GM12878 (cell line): ENCODE measurements around the gene POLR3F. TPM values are rescaled to one million over a fixed set of nuclear protein-coding genes. Genes with fewer than 3 reads are reported as not detected.

Experiments used
- ATAC-seq: fragments of 200-7000 bp; cut with Tn5 transposase; 3 replicates; pipeline ENCODE4 v1.9.1; 2020; ENCODE audit warnings: mild to moderate bottlenecking, moderate library complexity
- BruUV-seq: library from RNA; stranded (reverse); fragments of 400-500 nt; replicated peaks from 2 replicates; lab custom pipeline; 2021; lab: Mats Ljungman, UMichigan
- CTCF ChIA-PET: fragments of 300-600 bp; sonication (Branson Sonifier 250); formaldehyde crosslinking; extraction: SDS; loops from one replicate; lab custom pipeline; 2021; ENCODE audit warnings: inconsistent platforms; lab: Yijun Ruan, JAX
- POLR2A ChIA-PET: fragments of 350-600 bp; formaldehyde crosslinking; extraction: SDS; loops from one replicate; lab custom pipeline; 2021; ENCODE audit warnings: inconsistent platforms; lab: Charles Lee
- RAD21 ChIA-PET: fragments of 300-600 bp; sonication (Branson Sonifier 250); formaldehyde crosslinking; loops from one replicate; lab custom pipeline; 2023; ENCODE audit warnings: antibody characterized with exemption; ENCODE audit not compliant: unreplicated experiment; lab: Charles Lee
- SMC1A ChIA-PET: fragments of 300-600 bp; sonication (Branson Sonifier 250); formaldehyde crosslinking; loops from one replicate; lab custom pipeline; 2023; ENCODE audit not compliant: unreplicated experiment, uncharacterized antibody; lab: Charles Lee
- DNase-seq: peaks from one replicate; pipeline ENCODE4 v3.0.0-alpha.2; 2011; ENCODE audit warnings: low read depth, low spot score
- FAIRE-seq: peaks from 3 replicates; lab custom pipeline; 2011; peaks lifted over from hg19 to GRCh38; lab: Jason Lieb, UNC
- H2AFZ ChIP-seq: 2 replicates; pipeline ENCODE4 v1.6.0; 2011; ENCODE audit warnings: low read depth, low read length, control low read depth; ENCODE audit not compliant: control insufficient read depth
- H3K27ac ChIP-seq: 2 replicates; pipeline ENCODE4 v1.5.1; 2011; ENCODE audit warnings: control low read depth; ENCODE audit not compliant: control insufficient read depth, insufficient read depth
- H3K27me3 ChIP-seq, 2 experiments: replicated peaks in 1 of 2; 2 replicates each; pipeline versions ENCODE4 v1.6.0 to v1.6.1; 2011; ENCODE audit warnings: low read length in 1 of 2; ENCODE audit not compliant: control insufficient read depth in 2 of 2, insufficient read depth in 2 of 2
- H3K36me3 ChIP-seq, 2 experiments: 2 replicates each; pipeline ENCODE4 v1.5.1; 2011; ENCODE audit warnings: low read length in 1 of 2; ENCODE audit not compliant: control insufficient read depth in 2 of 2, insufficient read depth in 2 of 2
- H3K4me1 ChIP-seq: 2 replicates; pipeline ENCODE4 v1.6.1; 2011; ENCODE audit warnings: mild to moderate bottlenecking, low read length, moderate library complexity, mixed read lengths; ENCODE audit not compliant: control insufficient read depth, insufficient read depth
- H3K4me2 ChIP-seq: 2 replicates; pipeline ENCODE4 v1.6.0; 2011; ENCODE audit warnings: control low read depth; ENCODE audit not compliant: control insufficient read depth, insufficient read depth
- H3K4me3 ChIP-seq: fragments of 200-600 bp; sonication (generic); 2 replicates; pipeline ENCODE4 v1.5.1; 2016
- H3K79me2 ChIP-seq: 2 replicates; pipeline ENCODE4 v1.6.0; 2011; ENCODE audit warnings: low read length; ENCODE audit not compliant: control insufficient read depth, insufficient read depth
- H3K9ac ChIP-seq: 2 replicates; pipeline ENCODE4 v1.8.0; 2011; ENCODE audit warnings: low read length, control low read depth, mixed read lengths; ENCODE audit not compliant: control insufficient read depth, insufficient read depth
- H3K9me3 ChIP-seq: replicated peaks from 3 replicates; pipeline ENCODE4 v1.5.1; 2011; ENCODE audit warnings: mild to moderate bottlenecking, low read length; ENCODE audit not compliant: control insufficient read depth, insufficient read depth
- H4K20me1 ChIP-seq: 2 replicates; pipeline ENCODE4 v1.6.0; 2011; ENCODE audit not compliant: control insufficient read depth, insufficient read depth
- CREM ChIP-seq: IDR thresholded peaks from 2 replicates; pipeline ENCODE4 v1.6.1; 2014; ENCODE audit warnings: antibody characterized with exemption, low read depth
- KLF5 ChIP-seq: fragments of 450-650 bp; IDR thresholded peaks from 2 replicates; pipeline ENCODE4 v1.6.1; 2014; ENCODE audit warnings: mild to moderate bottlenecking; ENCODE audit not compliant: partially characterized antibody
- NR2F1 ChIP-seq: fragments of 450-650 bp; conservative IDR thresholded peaks from 2 replicates; pipeline ENCODE4 v1.6.1; 2017; ENCODE audit warnings: mild to moderate bottlenecking
- RCOR1 ChIP-seq: conservative IDR thresholded peaks from 2 replicates; pipeline ENCODE4 v1.6.1; 2012; ENCODE audit warnings: low read depth, low read length, improper control_type of control experiment
- SIN3A ChIP-seq: IDR thresholded peaks from 2 replicates; pipeline ENCODE4 v1.6.1; 2012; ENCODE audit warnings: low read depth, low read length, improper control_type of control experiment
- SMC3 ChIP-seq: IDR thresholded peaks from 2 replicates; pipeline ENCODE4 v1.6.1; 2011; ENCODE audit warnings: low read length, improper control_type of control experiment, borderline replicate concordance
- SUZ12 ChIP-seq: fragments of 200-600 bp; sonication (generic); IDR thresholded peaks from one replicate; pipeline ENCODE4 v1.6.1; 2018; ENCODE audit warnings: antibody characterized with exemption, mild to moderate bottlenecking; ENCODE audit not compliant: unreplicated experiment
- WGBS: methylation state at CpG from one replicate; pipeline ENCODE4 v1.1.6; 2016; ENCODE audit warnings: low lambda C conversion rate; ENCODE audit not compliant: insufficient replicate concordance, insufficient coverage; ENCODE audit errors: missing lambda C conversion rate; 5-methylcytosine and 5-hydroxymethylcytosine counted together
- in situ Hi-C: fragments of 300-500 bp; cut with MboI; formaldehyde crosslinking; loops from 9 replicates; pipeline ENCODE4 v1.14.3; 2018; ENCODE audit warnings: mixed read lengths
- intact Hi-C: fragments of 100-400 bp; cut with micrococcal nuclease; formaldehyde crosslinking; loops from one replicate; pipeline ENCODE4 v1.14.2; 2022; ENCODE audit not compliant: unreplicated experiment
- polyA plus RNA-seq, 11 experiments: library from polyadenylated mRNA; depleted of rRNA in 4 of 11; unstranded in 6 of 11; stranded (reverse) in 5 of 11; fragments of >200 nt; fragmentation: Nextera tagmentation in 4 of 11; fragmentation: Illumina TruSeq in 1 of 11; extraction: Ambion mirVana in 4 of 11; extraction: Trizol in 1 of 11; gene quantifications; 1 replicate in 1 of 11; 2 replicates in 10 of 11; pipeline versions ENCODE4 v1.2.1 to v1.2.3, GENCODE V29; 2011 to 2016; ENCODE audit warnings: inconsistent platforms in 2 of 11, missing spikeins in 2 of 11, low read depth in 1 of 11
- total RNA-seq, 4 experiments: library from RNA; depleted of rRNA in 3 of 4; stranded (reverse); fragments of >200 nt in 3 of 4; fragmentation: Illumina TruSeq in 1 of 4; extraction: Trizol in 1 of 4; gene quantifications; 2 replicates each; pipeline versions ENCODE4 v1.2.1 to v1.2.3, GENCODE V29; 2013 to 2021
- TF ChIP-seq, protein P1 (sequence below): fragments of 450-650 bp; IDR thresholded peaks from 2 replicates; pipeline ENCODE4 v1.6.1; 2014; ENCODE audit warnings: mild to moderate bottlenecking
- TF ChIP-seq, protein P2 (sequence below): fragments of 450-650 bp; IDR thresholded peaks from 2 replicates; pipeline ENCODE4 v1.6.1; 2017; ENCODE audit warnings: mild to moderate bottlenecking

POLR3F gene
- total and polyA plus RNA-seq, 10 of the 15 experiments (the other 5 are each of a cell fraction or from before 2014, with no cell fraction given), result 8.7 to 18.1 (median 12.6) TPM

DNA sequence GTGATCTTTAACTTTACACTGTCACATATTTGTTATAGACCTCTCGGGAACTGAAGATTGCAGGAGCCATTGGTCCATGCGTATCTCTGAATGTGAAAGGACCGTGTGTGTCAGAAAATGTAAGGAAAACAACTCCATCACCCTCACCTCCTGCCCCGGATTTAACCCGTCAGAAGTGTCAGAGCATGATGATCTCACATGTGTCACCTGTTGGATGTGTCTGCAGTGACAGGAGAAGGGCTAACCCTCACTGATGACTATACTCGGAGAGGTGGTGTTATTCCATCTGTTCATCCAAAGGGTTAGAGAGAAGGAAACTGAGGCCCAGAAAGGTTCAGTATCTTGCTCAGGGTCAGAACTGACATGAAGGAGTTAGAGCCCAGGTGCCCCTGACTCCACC lies 65.4 kb downstream of the POLR3F start (continued):
- TF ChIP-seq SUZ12, result no peak
- no peak for TF ChIP-seq RCOR1
- TF ChIP-seq CREM, result no peak
- TF ChIP-seq, protein P1, sequence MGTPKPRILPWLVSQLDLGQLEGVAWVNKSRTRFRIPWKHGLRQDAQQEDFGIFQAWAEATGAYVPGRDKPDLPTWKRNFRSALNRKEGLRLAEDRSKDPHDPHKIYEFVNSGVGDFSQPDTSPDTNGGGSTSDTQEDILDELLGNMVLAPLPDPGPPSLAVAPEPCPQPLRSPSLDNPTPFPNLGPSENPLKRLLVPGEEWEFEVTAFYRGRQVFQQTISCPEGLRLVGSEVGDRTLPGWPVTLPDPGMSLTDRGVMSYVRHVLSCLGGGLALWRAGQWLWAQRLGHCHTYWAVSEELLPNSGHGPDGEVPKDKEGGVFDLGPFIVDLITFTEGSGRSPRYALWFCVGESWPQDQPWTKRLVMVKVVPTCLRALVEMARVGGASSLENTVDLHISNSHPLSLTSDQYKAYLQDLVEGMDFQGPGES, result no peak
- TF ChIP-seq NR2F1, result no peak
- TF ChIP-seq, all 136 proteins: peak for 0

DNA sequence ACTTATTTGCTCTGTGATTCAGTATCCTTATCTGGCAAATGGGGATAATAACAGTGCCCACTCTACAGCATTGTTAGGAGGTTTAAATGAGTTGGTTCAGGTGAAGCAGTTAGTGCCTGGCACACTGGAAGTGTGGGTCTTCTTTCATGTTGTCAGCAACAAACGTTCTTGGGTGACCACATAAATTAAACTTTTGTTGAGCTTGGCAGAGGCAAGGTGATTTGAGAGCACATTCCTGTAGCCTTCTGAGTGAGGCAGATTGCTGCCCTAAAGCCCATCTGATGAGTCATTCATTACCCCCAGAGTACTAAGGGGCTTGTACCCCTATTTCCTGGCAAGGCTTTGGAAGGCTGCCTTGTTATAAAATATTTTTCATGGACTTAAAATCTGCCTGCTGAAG lies 66.3 kb downstream of the POLR3F start:
- TF ChIP-seq SIN3A (no peak), KLF5 (no peak), SMC3 (no peak)
- TF ChIP-seq, protein P2, sequence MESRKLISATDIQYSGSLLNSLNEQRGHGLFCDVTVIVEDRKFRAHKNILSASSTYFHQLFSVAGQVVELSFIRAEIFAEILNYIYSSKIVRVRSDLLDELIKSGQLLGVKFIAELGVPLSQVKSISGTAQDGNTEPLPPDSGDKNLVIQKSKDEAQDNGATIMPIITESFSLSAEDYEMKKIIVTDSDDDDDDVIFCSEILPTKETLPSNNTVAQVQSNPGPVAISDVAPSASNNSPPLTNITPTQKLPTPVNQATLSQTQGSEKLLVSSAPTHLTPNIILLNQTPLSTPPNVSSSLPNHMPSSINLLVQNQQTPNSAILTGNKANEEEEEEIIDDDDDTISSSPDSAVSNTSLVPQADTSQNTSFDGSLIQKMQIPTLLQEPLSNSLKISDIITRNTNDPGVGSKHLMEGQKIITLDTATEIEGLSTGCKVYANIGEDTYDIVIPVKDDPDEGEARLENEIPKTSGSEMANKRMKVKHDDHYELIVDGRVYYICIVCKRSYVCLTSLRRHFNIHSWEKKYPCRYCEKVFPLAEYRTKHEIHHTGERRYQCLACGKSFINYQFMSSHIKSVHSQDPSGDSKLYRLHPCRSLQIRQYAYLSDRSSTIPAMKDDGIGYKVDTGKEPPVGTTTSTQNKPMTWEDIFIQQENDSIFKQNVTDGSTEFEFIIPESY, result no peak
- H3K4me1 ChIP-seq, result no peaks in the 10 kb centered on the region
- H3K9me3 ChIP-seq, result no peaks in the 10 kb centered on the region
- FAIRE-seq, result no peak
- intact Hi-C loops, result no loop called here
- no peaks in the 10 kb centered on the region for H4K20me1 ChIP-seq
- no peak overlapping the region for H2AFZ ChIP-seq
- no peak overlapping the region for H3K4me2 ChIP-seq
- in situ Hi-C loops, result no loop called here
- WGBS, result 94% methylated on average over 1 of the region's 1 CpG
- DNase-seq, result no peak
- H3K9ac ChIP-seq, result no peak overlapping the region
- no peak overlapping the region for H3K4me3 ChIP-seq
- no peak overlapping the region for H3K27ac ChIP-seq
- H3K79me2 ChIP-seq, result no peaks in the 10 kb centered on the region
- peaks cover 13 to 32% of the 10 kb centered on the region in 2 experiments for H3K36me3 ChIP-seq
- no TSS peak for BruUV-seq
- H3K27me3 ChIP-seq, result no peaks in the 10 kb centered on the region
- ChIA-PET RAD21 (no interaction called here), POLR2A (no interaction called here), CTCF (no interaction called here), SMC1A (interaction anchor here (0.6 kb wide), 1 partner anchor 10 kb away, joined by 3 read pairs; no protein-coding TSS in a partner anchor)
- ATAC-seq, result no peak
